MM.1S (cell line): ENCODE measurements around the gene HORMAD2.

Experiments
- EZH2 ChIP-seq: fragments of 300-600 bp; sonication (generic); optimal IDR thresholded peaks from 2 replicates; pipeline ENCODE3; 2017; ENCODE audit warnings: low read depth, mild to moderate bottlenecking, antibody characterized with exemption, low read length, mixed read lengths
- TF ChIP-seq, protein P1 (sequence below): fragments of 300-600 bp; sonication (generic); IDR thresholded peaks from 2 replicates; pipeline ENCODE4 v1.5.1; 2016; ENCODE audit warnings: antibody characterized with exemption, low read length, mixed read lengths

DNA sequence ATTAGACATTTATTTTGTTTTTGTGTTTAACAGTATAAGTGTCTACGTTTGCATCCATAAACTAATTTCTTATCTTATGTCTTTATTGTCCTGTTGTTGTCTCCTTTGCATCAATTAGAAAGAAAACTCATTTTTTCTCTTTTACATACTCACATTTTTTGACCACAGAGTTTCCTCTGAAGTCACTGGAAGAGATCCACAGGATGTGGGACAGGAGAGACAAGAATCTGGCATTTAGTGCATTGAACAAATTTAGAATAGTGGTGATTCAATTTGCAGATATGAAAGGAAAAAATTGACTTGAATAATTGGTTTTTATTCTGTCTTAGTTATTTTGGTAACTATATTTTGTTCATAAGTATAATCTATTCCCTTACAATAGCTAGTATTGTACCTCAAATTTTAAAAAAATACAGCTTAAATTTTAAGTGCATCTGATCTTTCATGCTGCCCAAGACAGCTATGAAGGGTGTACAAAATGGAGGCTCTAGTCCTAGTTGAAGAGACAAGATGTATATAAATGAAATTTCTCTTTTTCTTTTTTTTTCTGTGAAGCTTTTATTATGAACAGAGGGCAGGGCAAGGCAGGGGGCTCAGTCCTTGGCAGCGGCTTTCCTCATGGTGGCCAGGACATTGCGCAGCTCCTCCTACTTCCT lies 24.4 kb downstream of the HORMAD2 start:
- TF ChIP-seq, protein P1, sequence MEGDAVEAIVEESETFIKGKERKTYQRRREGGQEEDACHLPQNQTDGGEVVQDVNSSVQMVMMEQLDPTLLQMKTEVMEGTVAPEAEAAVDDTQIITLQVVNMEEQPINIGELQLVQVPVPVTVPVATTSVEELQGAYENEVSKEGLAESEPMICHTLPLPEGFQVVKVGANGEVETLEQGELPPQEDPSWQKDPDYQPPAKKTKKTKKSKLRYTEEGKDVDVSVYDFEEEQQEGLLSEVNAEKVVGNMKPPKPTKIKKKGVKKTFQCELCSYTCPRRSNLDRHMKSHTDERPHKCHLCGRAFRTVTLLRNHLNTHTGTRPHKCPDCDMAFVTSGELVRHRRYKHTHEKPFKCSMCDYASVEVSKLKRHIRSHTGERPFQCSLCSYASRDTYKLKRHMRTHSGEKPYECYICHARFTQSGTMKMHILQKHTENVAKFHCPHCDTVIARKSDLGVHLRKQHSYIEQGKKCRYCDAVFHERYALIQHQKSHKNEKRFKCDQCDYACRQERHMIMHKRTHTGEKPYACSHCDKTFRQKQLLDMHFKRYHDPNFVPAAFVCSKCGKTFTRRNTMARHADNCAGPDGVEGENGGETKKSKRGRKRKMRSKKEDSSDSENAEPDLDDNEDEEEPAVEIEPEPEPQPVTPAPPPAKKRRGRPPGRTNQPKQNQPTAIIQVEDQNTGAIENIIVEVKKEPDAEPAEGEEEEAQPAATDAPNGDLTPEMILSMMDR = no peak
- TF ChIP-seq EZH2 = no peak
